SK-N-SH (cell line): ENCODE data around the gene NMNAT2. TPM values are rescaled to one million over a fixed set of nuclear protein-coding genes. Genes with fewer than 3 reads are reported as not detected.

Experiments
- CTCF ChIA-PET: fragments of 300-600, 350-600 bp; formaldehyde crosslinking; extraction: SDS; loops from one replicate; lab custom pipeline; 2021; lab: Yijun Ruan, JAX
- POLR2A ChIA-PET: fragments of 350-600 bp; sonication (Branson Sonifier 250); formaldehyde crosslinking; extraction: SDS; loops from one replicate; lab custom pipeline; 2020; ENCODE audit warnings: antibody characterized with exemption, inconsistent platforms; lab: Yijun Ruan, JAX
- DNase-seq: peaks from one replicate; pipeline ENCODE4 v3.0.0; 2012
- H2AFZ ChIP-seq: fragments of 200-600 bp; sonication (generic); 2 replicates; pipeline ENCODE4 v1.8.1; 2016; ENCODE audit warnings: antibody characterized with exemption, mild to moderate bottlenecking, low read depth
- H3F3A ChIP-seq: fragments of 200-600 bp; sonication (generic); replicated peaks from 2 replicates; pipeline ENCODE3; 2016; ENCODE audit warnings: antibody characterized with exemption, mild to moderate bottlenecking; ENCODE audit not compliant: insufficient read depth
- H3K27ac ChIP-seq, 2 experiments: fragments of 200-500 bp in 1 of 2; fragments of 200-600 bp in 1 of 2; sonication (Bioruptor generic) in 1 of 2; sonication (generic), shearing (Covaris generic) in 1 of 2; 2 replicates each; pipeline versions ENCODE4 v1.5.1 to v1.6.1; 2014 to 2016; ENCODE audit warnings: low read depth in 2 of 2, inconsistent platforms in 1 of 2, low read length in 1 of 2, mild to moderate bottlenecking in 1 of 2, mixed read lengths in 1 of 2
- H3K27me3 ChIP-seq: fragments of 200-600 bp; sonication (generic), shearing (Covaris generic); 2 replicates; pipeline ENCODE4 v1.6.1; 2016; ENCODE audit warnings: mixed run types; ENCODE audit not compliant: insufficient read depth
- H3K36me3 ChIP-seq, 2 experiments: fragments of 200-500 bp in 1 of 2; fragments of 200-600 bp in 1 of 2; sonication (Bioruptor generic) in 1 of 2; sonication (generic) in 1 of 2; replicated peaks in 1 of 2; 2 replicates each; pipeline versions ENCODE3 to v1.5.1; 2014 to 2016; ENCODE audit warnings: low read length in 1 of 2, mild to moderate bottlenecking in 1 of 2; ENCODE audit not compliant: insufficient read depth in 2 of 2, control insufficient read depth in 1 of 2
- H3K4me1 ChIP-seq, 2 experiments: fragments of 200-500 bp in 1 of 2; fragments of 200-600 bp in 1 of 2; sonication (Bioruptor generic) in 1 of 2; sonication (generic), shearing (Covaris generic) in 1 of 2; 2 replicates each; pipeline versions ENCODE4 v1.5.1 to v1.6.1; 2014 to 2016; ENCODE audit warnings: low read depth in 1 of 2, low read length in 1 of 2, mixed run types in 1 of 2; ENCODE audit not compliant: insufficient read depth in 2 of 2, control insufficient read depth in 1 of 2
- H3K4me2 ChIP-seq: fragments of 200-600 bp; sonication (generic), shearing (Covaris generic); 2 replicates; pipeline ENCODE4 v1.6.1; 2017; ENCODE audit warnings: mixed run types
- H3K4me3 ChIP-seq, 2 experiments: fragments of 200-500 bp in 1 of 2; fragments of 200-600 bp in 1 of 2; sonication (Bioruptor generic) in 1 of 2; sonication (generic), shearing (Covaris generic) in 1 of 2; 2 replicates each; pipeline versions ENCODE4 v1.5.1 to v1.8.1; 2014 to 2016; ENCODE audit warnings: low read depth in 2 of 2, inconsistent platforms in 1 of 2, low read length in 1 of 2, mild to moderate bottlenecking in 1 of 2, mixed read lengths in 1 of 2, moderate library complexity in 1 of 2
- H3K79me2 ChIP-seq: fragments of 200-600 bp; sonication (generic); 2 replicates; pipeline ENCODE4 v1.8.1; 2017; ENCODE audit warnings: mild to moderate bottlenecking; ENCODE audit not compliant: insufficient read depth
- H3K9ac ChIP-seq: fragments of 200-600 bp; sonication (generic); 2 replicates; pipeline ENCODE4 v1.6.1; 2017; ENCODE audit warnings: mixed run types
- H3K9me2 ChIP-seq: fragments of 200-600 bp; sonication (generic); 2 replicates; pipeline ENCODE4 v1.6.1; 2017; ENCODE audit warnings: mixed run types
- H3K9me3 ChIP-seq: fragments of 200-600 bp; sonication (generic); 2 replicates; pipeline ENCODE4 v1.6.1; 2017; ENCODE audit warnings: mixed run types, mild to moderate bottlenecking, moderate library complexity
- H4K20me1 ChIP-seq: fragments of 200-600 bp; sonication (generic); 2 replicates; pipeline ENCODE4 v1.6.1; 2017; ENCODE audit warnings: mild to moderate bottlenecking, mixed run types; ENCODE audit not compliant: insufficient read depth
- CHD2 ChIP-seq: fragments of 150-350 bp; IDR thresholded peaks from 2 replicates; pipeline ENCODE4 v1.6.1; 2018; ENCODE audit warnings: low read length; ENCODE audit not compliant: partially characterized antibody
- EP300 ChIP-seq, 2 experiments: IDR thresholded peaks; 2 replicates each; pipeline versions ENCODE4 v1.4.0 to v1.6.1; 2012; ENCODE audit warnings: borderline replicate concordance in 1 of 2, low read depth in 1 of 2, low read length in 1 of 2
- FOSL2 ChIP-seq: IDR thresholded peaks from 2 replicates; pipeline ENCODE4 v1.4.0; 2012; ENCODE audit warnings: low read depth, mild to moderate bottlenecking, moderate library complexity, borderline replicate concordance
- GABPA ChIP-seq: IDR thresholded peaks from 2 replicates; pipeline ENCODE4 v1.4.0; 2012; ENCODE audit warnings: low read depth, mild to moderate bottlenecking
- GATA2 ChIP-seq: sonication (generic); formaldehyde crosslinking; IDR thresholded peaks from 2 replicates; pipeline ENCODE4 v1.5.0; 2020; ENCODE audit warnings: mild to moderate bottlenecking, missing genetic modification reagents
- JUND ChIP-seq: IDR thresholded peaks from 2 replicates; pipeline ENCODE4 v1.4.0; 2012
- RAD21 ChIP-seq: IDR thresholded peaks from 2 replicates; pipeline ENCODE4 v1.6.1; 2012; ENCODE audit warnings: mild to moderate bottlenecking, low read length
- SIN3A ChIP-seq: IDR thresholded peaks from 2 replicates; pipeline ENCODE4 v1.6.1; 2012; ENCODE audit warnings: low read depth, mild to moderate bottlenecking, low read length, moderate library complexity, borderline replicate concordance
- TEAD4 ChIP-seq: IDR thresholded peaks from 2 replicates; pipeline ENCODE4 v1.4.0; 2012; ENCODE audit warnings: mild to moderate bottlenecking, borderline replicate concordance; ENCODE audit not compliant: insufficient read depth
- YY1 ChIP-seq: IDR thresholded peaks from 2 replicates; pipeline ENCODE4 v1.4.0; 2012; ENCODE audit warnings: low read depth, mild to moderate bottlenecking
- WGBS: methylation state at CpG from one replicate; pipeline ENCODE4 v1.1.6; 2017; ENCODE audit warnings: low lambda C conversion rate; 5-methylcytosine and 5-hydroxymethylcytosine counted together
- polyA plus RNA-seq, 3 experiments: library from polyadenylated mRNA; depleted of rRNA; stranded (reverse); fragments of >200 nt; gene quantifications; 2 replicates each; pipeline ENCODE4 v1.2.3, GENCODE V29; 2012
- TF ChIP-seq, protein P1 (sequence below): IDR thresholded peaks from 2 replicates; pipeline ENCODE4 v1.4.0; 2012; ENCODE audit warnings: low read depth
- TF ChIP-seq, protein P2 (sequence below): fragments of 150-350 bp; IDR thresholded peaks from 2 replicates; pipeline ENCODE4 v1.6.1; 2017; ENCODE audit warnings: antibody characterized with exemption, low read length, low read depth, borderline replicate concordance
- TF ChIP-seq, protein P3 (sequence below): IDR thresholded peaks from 2 replicates; pipeline ENCODE4 v1.4.0; 2012; ENCODE audit warnings: low read depth, borderline replicate concordance
- TF ChIP-seq, protein P4 (sequence below): IDR thresholded peaks from 2 replicates; pipeline ENCODE4; 2012
- TF ChIP-seq, protein P5 (sequence below): IDR thresholded peaks from 2 replicates; pipeline ENCODE4 v1.6.1; 2012; ENCODE audit warnings: mild to moderate bottlenecking, low read depth, low read length, moderate library complexity

The NMNAT2 gene
- polyA plus RNA-seq, 1 of the 3 experiments (the other 2 are of a cell fraction), result 0.07 TPM

DNA sequence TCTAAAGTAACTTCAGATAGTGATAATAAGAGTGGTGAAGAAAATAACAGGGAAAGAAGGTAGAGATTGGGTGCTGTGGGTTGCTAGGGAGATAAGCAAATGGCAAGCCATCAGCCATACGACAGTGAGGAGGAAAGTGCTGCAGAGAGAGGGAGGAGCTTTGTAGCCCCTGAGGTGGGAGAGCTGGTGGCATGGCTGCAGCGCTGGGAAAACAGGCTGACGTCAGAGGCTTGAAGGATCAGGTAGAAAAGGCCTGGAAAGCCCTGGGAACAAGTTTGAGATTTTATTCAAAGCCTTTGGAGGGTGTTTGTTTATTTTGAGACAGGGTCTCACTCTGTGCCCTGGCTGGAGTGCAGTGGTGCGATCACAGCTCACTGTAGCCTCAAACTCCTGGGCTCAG lies 109.5 kb downstream of the NMNAT2 start:
- no peaks in the 10 kb centered on the region for H4K20me1 ChIP-seq
- H3K9ac ChIP-seq, result no peak overlapping the region
- no peaks in the 10 kb centered on the region for H3K9me3 ChIP-seq
- no peak overlapping the region for H2AFZ ChIP-seq
- WGBS, result 73% methylated on average over 4 of the region's 4 CpGs
- H3K4me2 ChIP-seq, result no peak overlapping the region
- no peaks in the 10 kb centered on the region for H3F3A ChIP-seq
- no peaks in the 10 kb centered on the region for H3K9me2 ChIP-seq
- TF ChIP-seq FOSL2, result no peak
- no peak for TF ChIP-seq GABPA
- no peak for TF ChIP-seq RAD21
- TF ChIP-seq, protein P1, sequence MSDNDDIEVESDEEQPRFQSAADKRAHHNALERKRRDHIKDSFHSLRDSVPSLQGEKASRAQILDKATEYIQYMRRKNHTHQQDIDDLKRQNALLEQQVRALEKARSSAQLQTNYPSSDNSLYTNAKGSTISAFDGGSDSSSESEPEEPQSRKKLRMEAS, result no peak
- TF ChIP-seq, protein P2, sequence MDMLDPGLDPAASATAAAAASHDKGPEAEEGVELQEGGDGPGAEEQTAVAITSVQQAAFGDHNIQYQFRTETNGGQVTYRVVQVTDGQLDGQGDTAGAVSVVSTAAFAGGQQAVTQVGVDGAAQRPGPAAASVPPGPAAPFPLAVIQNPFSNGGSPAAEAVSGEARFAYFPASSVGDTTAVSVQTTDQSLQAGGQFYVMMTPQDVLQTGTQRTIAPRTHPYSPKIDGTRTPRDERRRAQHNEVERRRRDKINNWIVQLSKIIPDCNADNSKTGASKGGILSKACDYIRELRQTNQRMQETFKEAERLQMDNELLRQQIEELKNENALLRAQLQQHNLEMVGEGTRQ, result no peak
- TF ChIP-seq, protein P3, sequence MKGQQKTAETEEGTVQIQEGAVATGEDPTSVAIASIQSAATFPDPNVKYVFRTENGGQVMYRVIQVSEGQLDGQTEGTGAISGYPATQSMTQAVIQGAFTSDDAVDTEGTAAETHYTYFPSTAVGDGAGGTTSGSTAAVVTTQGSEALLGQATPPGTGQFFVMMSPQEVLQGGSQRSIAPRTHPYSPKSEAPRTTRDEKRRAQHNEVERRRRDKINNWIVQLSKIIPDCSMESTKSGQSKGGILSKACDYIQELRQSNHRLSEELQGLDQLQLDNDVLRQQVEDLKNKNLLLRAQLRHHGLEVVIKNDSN, result no peak
- no peak for TF ChIP-seq TEAD4
- TF ChIP-seq YY1, result no peak
- TF ChIP-seq SIN3A, result no peak
- TF ChIP-seq, protein P4, sequence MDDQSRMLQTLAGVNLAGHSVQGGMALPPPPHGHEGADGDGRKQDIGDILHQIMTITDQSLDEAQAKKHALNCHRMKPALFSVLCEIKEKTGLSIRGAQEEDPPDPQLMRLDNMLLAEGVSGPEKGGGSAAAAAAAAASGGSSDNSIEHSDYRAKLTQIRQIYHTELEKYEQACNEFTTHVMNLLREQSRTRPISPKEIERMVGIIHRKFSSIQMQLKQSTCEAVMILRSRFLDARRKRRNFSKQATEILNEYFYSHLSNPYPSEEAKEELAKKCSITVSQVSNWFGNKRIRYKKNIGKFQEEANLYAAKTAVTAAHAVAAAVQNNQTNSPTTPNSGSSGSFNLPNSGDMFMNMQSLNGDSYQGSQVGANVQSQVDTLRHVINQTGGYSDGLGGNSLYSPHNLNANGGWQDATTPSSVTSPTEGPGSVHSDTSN, result no peak
- no peak for TF ChIP-seq CHD2
- TF ChIP-seq GATA2 (CRISPR knock-in tag), result no peak
- no peak for TF ChIP-seq JUND
- TF ChIP-seq EP300 (IDR thresholded peaks at IDR 0.05; ENCODE audit: borderline replicate concordance in 1 of 2, low read depth in 1 of 2, low read length in 1 of 2), result no peak
- TF ChIP-seq, protein P5, sequence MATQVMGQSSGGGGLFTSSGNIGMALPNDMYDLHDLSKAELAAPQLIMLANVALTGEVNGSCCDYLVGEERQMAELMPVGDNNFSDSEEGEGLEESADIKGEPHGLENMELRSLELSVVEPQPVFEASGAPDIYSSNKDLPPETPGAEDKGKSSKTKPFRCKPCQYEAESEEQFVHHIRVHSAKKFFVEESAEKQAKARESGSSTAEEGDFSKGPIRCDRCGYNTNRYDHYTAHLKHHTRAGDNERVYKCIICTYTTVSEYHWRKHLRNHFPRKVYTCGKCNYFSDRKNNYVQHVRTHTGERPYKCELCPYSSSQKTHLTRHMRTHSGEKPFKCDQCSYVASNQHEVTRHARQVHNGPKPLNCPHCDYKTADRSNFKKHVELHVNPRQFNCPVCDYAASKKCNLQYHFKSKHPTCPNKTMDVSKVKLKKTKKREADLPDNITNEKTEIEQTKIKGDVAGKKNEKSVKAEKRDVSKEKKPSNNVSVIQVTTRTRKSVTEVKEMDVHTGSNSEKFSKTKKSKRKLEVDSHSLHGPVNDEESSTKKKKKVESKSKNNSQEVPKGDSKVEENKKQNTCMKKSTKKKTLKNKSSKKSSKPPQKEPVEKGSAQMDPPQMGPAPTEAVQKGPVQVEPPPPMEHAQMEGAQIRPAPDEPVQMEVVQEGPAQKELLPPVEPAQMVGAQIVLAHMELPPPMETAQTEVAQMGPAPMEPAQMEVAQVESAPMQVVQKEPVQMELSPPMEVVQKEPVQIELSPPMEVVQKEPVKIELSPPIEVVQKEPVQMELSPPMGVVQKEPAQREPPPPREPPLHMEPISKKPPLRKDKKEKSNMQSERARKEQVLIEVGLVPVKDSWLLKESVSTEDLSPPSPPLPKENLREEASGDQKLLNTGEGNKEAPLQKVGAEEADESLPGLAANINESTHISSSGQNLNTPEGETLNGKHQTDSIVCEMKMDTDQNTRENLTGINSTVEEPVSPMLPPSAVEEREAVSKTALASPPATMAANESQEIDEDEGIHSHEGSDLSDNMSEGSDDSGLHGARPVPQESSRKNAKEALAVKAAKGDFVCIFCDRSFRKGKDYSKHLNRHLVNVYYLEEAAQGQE, result no peak
- H3K36me3 ChIP-seq, result no peaks in the 10 kb centered on the region
- CTCF ChIA-PET, result no interaction called here
- H3K79me2 ChIP-seq, result no peaks in the 10 kb centered on the region
- POLR2A ChIA-PET, result no interaction called here
- DNase-seq, result no peak
- H3K4me3 ChIP-seq, result no peak overlapping the region
- no peaks in the 10 kb centered on the region for H3K27me3 ChIP-seq
- H3K4me1 ChIP-seq, result peaks cover 0 to 8% of the 10 kb centered on the region in 2 experiments; a peak in 1 of 4 replicates
- no peak overlapping the region for H3K27ac ChIP-seq
